ENCODE results near the gene CPNE2. TPM values are rescaled to one million over a fixed set of nuclear protein-coding genes. Genes with fewer than 3 reads are reported as not detected.

CPNE2 gene
- total RNA-seq, 1 experiment from 2014 or later = 5.1 TPM

GRCh38 chr16:57163842-57164241 lies 71.5 kb downstream of the CPNE2 start:
- Histone ChIP-seq H3K4me3 (ENCODE audit: low read length) (no peak overlapping the region), H3K4me1 (ENCODE audit: low read length) (no peaks in the 10 kb centered on the region), H3K36me3 (ENCODE audit: insufficient read depth, low read length) (peaks cover 59% of the 10 kb centered on the region), H4K20me1 (ENCODE audit: insufficient read depth, low read depth, low read length) (no peaks in the 10 kb centered on the region), H3K9me2 (replicated peaks; ENCODE audit: insufficient read depth, low read length) (no peaks in the 10 kb centered on the region), H3K27me3 (ENCODE audit: low read length) (no peaks in the 10 kb centered on the region), H3K9me3 (ENCODE audit: low read length) (no peaks in the 10 kb centered on the region), H3K4me2 (ENCODE audit: low read depth, low read length, poor library complexity, severe bottlenecking) (no peak overlapping the region), H3K9ac (ENCODE audit: low read length) (no peak overlapping the region), H3K27ac (ENCODE audit: low read length) (no peak overlapping the region), H3K79me2 (ENCODE audit: low read length) (peaks cover 10% of the 10 kb centered on the region; the same call in 1 of the 2 replicates), H2AFZ (ENCODE audit: low read length) (no peak overlapping the region)
- DNase-seq = no peak

- Histone ChIP-seq H3K79me2 (ENCODE audit: low read length) (peaks cover 4% of the 10 kb centered on the region; the same call in 1 of the 2 replicates), H3K9me2 (replicated peaks; ENCODE audit: insufficient read depth, low read length) (no peaks in the 10 kb centered on the region), H3K9me3 (ENCODE audit: low read length) (no peaks in the 10 kb centered on the region), H3K4me1 (ENCODE audit: low read length) (no peaks in the 10 kb centered on the region), H3K27ac (ENCODE audit: low read length) (no peak overlapping the region), H3K9ac (ENCODE audit: low read length) (no peak overlapping the region), H3K4me2 (ENCODE audit: low read depth, low read length, poor library complexity, severe bottlenecking) (no peak overlapping the region), H3K4me3 (ENCODE audit: low read length) (no peak overlapping the region), H3K36me3 (ENCODE audit: insufficient read depth, low read length) (peaks cover 57% of the 10 kb centered on the region), H4K20me1 (ENCODE audit: insufficient read depth, low read depth, low read length) (no peaks in the 10 kb centered on the region), H3K27me3 (ENCODE audit: low read length) (no peaks in the 10 kb centered on the region), H2AFZ (ENCODE audit: low read length) (no peak overlapping the region)
- DNase-seq = no peak
Observed at GRCh38 chr16:57165483-57165882, 73.1 kb downstream of the CPNE2 start.

GRCh38 chr16:57165938-57166337 lies 73.6 kb downstream of the CPNE2 start:
- peaks cover 55% of the 10 kb centered on the region for H3K36me3 ChIP-seq (ENCODE audit: insufficient read depth, low read length)

GRCh38 chr16:57166451-57166850 lies 74.1 kb downstream of the CPNE2 start:
- no peak for DNase-seq
- no peak overlapping the region for H3K4me2 ChIP-seq (ENCODE audit: low read depth, low read length, poor library complexity, severe bottlenecking)
- H3K4me3 ChIP-seq (ENCODE audit: low read length) = no peak overlapping the region
- H4K20me1 ChIP-seq (ENCODE audit: insufficient read depth, low read depth, low read length) = no peaks in the 10 kb centered on the region
- no peak overlapping the region for H2AFZ ChIP-seq (ENCODE audit: low read length)
- H3K9ac ChIP-seq (ENCODE audit: low read length) = no peak overlapping the region
- H3K9me2 ChIP-seq (replicated peaks; ENCODE audit: insufficient read depth, low read length) = no peaks in the 10 kb centered on the region
- H3K36me3 ChIP-seq (ENCODE audit: insufficient read depth, low read length) = peaks cover 55% of the 10 kb centered on the region
- peaks cover 4% of the 10 kb centered on the region; the same call in 1 of the 2 replicates for H3K79me2 ChIP-seq (ENCODE audit: low read length)
- no peak overlapping the region for H3K27ac ChIP-seq (ENCODE audit: low read length)
- H3K27me3 ChIP-seq (ENCODE audit: low read length) = no peaks in the 10 kb centered on the region
- H3K4me1 ChIP-seq (ENCODE audit: low read length) = no peaks in the 10 kb centered on the region
- H3K9me3 ChIP-seq (ENCODE audit: low read length) = no peaks in the 10 kb centered on the region

More at GRCh38 chr16:57165938-57166337, 73.6 kb downstream of the CPNE2 start:
- Histone ChIP-seq H4K20me1 (ENCODE audit: insufficient read depth, low read depth, low read length) (no peaks in the 10 kb centered on the region), H3K4me3 (ENCODE audit: low read length) (no peak overlapping the region), H3K4me2 (ENCODE audit: low read depth, low read length, poor library complexity, severe bottlenecking) (no peak overlapping the region), H2AFZ (ENCODE audit: low read length) (no peak overlapping the region), H3K9me3 (ENCODE audit: low read length) (no peaks in the 10 kb centered on the region), H3K9ac (ENCODE audit: low read length) (no peak overlapping the region), H3K79me2 (ENCODE audit: low read length) (peaks cover 4% of the 10 kb centered on the region; the same call in 1 of the 2 replicates), H3K4me1 (ENCODE audit: low read length) (no peaks in the 10 kb centered on the region), H3K9me2 (replicated peaks; ENCODE audit: insufficient read depth, low read length) (no peaks in the 10 kb centered on the region), H3K27me3 (ENCODE audit: low read length) (no peaks in the 10 kb centered on the region), H3K27ac (ENCODE audit: low read length) (no peak overlapping the region)
- no peak for DNase-seq

GRCh38 chr16:57166951-57167350 lies 74.6 kb downstream of the CPNE2 start:
- no peaks in the 10 kb centered on the region for H3K9me2 ChIP-seq (replicated peaks; ENCODE audit: insufficient read depth, low read length)
- no peaks in the 10 kb centered on the region for H3K9me3 ChIP-seq (ENCODE audit: low read length)
- H3K4me3 ChIP-seq (ENCODE audit: low read length) = no peak overlapping the region
- H3K27ac ChIP-seq (ENCODE audit: low read length) = no peak overlapping the region
- H4K20me1 ChIP-seq (ENCODE audit: insufficient read depth, low read depth, low read length) = no peaks in the 10 kb centered on the region
- no peak for DNase-seq
- H3K4me1 ChIP-seq (ENCODE audit: low read length) = no peaks in the 10 kb centered on the region
- no peak overlapping the region for H2AFZ ChIP-seq (ENCODE audit: low read length)
- peaks cover 60% of the 10 kb centered on the region for H3K36me3 ChIP-seq (ENCODE audit: insufficient read depth, low read length)
- no peak overlapping the region for H3K4me2 ChIP-seq (ENCODE audit: low read depth, low read length, poor library complexity, severe bottlenecking)
- peaks cover 4% of the 10 kb centered on the region; the same call in 1 of the 2 replicates for H3K79me2 ChIP-seq (ENCODE audit: low read length)
- H3K27me3 ChIP-seq (ENCODE audit: low read length) = no peaks in the 10 kb centered on the region
- H3K9ac ChIP-seq (ENCODE audit: low read length) = no peak overlapping the region

GRCh38 chr16:57167538-57167937 lies 75.2 kb downstream of the CPNE2 start:
- Histone ChIP-seq H3K27me3 (ENCODE audit: low read length) (no peaks in the 10 kb centered on the region), H3K9me3 (ENCODE audit: low read length) (no peaks in the 10 kb centered on the region), H4K20me1 (ENCODE audit: insufficient read depth, low read depth, low read length) (no peaks in the 10 kb centered on the region), H3K9ac (ENCODE audit: low read length) (no peak overlapping the region), H3K4me1 (ENCODE audit: low read length) (no peaks in the 10 kb centered on the region), H3K4me3 (ENCODE audit: low read length) (no peak overlapping the region), H3K27ac (ENCODE audit: low read length) (no peak overlapping the region), H2AFZ (ENCODE audit: low read length) (no peak overlapping the region), H3K79me2 (ENCODE audit: low read length) (peaks cover 4% of the 10 kb centered on the region; the same call in 1 of the 2 replicates), H3K9me2 (replicated peaks; ENCODE audit: insufficient read depth, low read length) (no peaks in the 10 kb centered on the region), H3K4me2 (ENCODE audit: low read depth, low read length, poor library complexity, severe bottlenecking) (no peak overlapping the region), H3K36me3 (ENCODE audit: insufficient read depth, low read length) (peaks cover 66% of the 10 kb centered on the region)
- no peak for DNase-seq

GRCh38 chr16:57167953-57168352 lies 75.6 kb downstream of the CPNE2 start:
- no peaks in the 10 kb centered on the region for H4K20me1 ChIP-seq (ENCODE audit: insufficient read depth, low read depth, low read length)
- DNase-seq = peak; percentile 78
- H3K36me3 ChIP-seq (ENCODE audit: insufficient read depth, low read length) = peaks cover 70% of the 10 kb centered on the region
- no peaks in the 10 kb centered on the region for H3K27me3 ChIP-seq (ENCODE audit: low read length)
- H2AFZ ChIP-seq (ENCODE audit: low read length) = no peak overlapping the region
- no peak overlapping the region for H3K4me2 ChIP-seq (ENCODE audit: low read depth, low read length, poor library complexity, severe bottlenecking)
- no peak overlapping the region for H3K4me3 ChIP-seq (ENCODE audit: low read length)
- H3K9me2 ChIP-seq (replicated peaks; ENCODE audit: insufficient read depth, low read length) = no peaks in the 10 kb centered on the region
- no peaks in the 10 kb centered on the region for H3K9me3 ChIP-seq (ENCODE audit: low read length)
- H3K4me1 ChIP-seq (ENCODE audit: low read length) = no peaks in the 10 kb centered on the region
- no peak overlapping the region for H3K9ac ChIP-seq (ENCODE audit: low read length)
- no peak overlapping the region for H3K27ac ChIP-seq (ENCODE audit: low read length)
- H3K79me2 ChIP-seq (ENCODE audit: low read length) = peaks cover 4% of the 10 kb centered on the region; the same call in 1 of the 2 replicates

GRCh38 chr16:57169327-57169726 lies 76.9 kb downstream of the CPNE2 start:
- H3K27me3 ChIP-seq (ENCODE audit: low read length) = no peaks in the 10 kb centered on the region
- H3K4me3 ChIP-seq (ENCODE audit: low read length) = no peak overlapping the region
- no peaks in the 10 kb centered on the region for H3K4me1 ChIP-seq (ENCODE audit: low read length)
- no peaks in the 10 kb centered on the region for H3K9me3 ChIP-seq (ENCODE audit: low read length)
- H3K9ac ChIP-seq (ENCODE audit: low read length) = no peak overlapping the region
- H3K4me2 ChIP-seq (ENCODE audit: low read depth, low read length, poor library complexity, severe bottlenecking) = no peak overlapping the region
- no peaks in the 10 kb centered on the region for H3K9me2 ChIP-seq (replicated peaks; ENCODE audit: insufficient read depth, low read length)
- H3K27ac ChIP-seq (ENCODE audit: low read length) = no peak overlapping the region
- H3K36me3 ChIP-seq (ENCODE audit: insufficient read depth, low read length) = peaks cover 60% of the 10 kb centered on the region
- no peak for DNase-seq
- no peak overlapping the region for H2AFZ ChIP-seq (ENCODE audit: low read length)
- H4K20me1 ChIP-seq (ENCODE audit: insufficient read depth, low read depth, low read length) = no peaks in the 10 kb centered on the region
- H3K79me2 ChIP-seq (ENCODE audit: low read length) = peaks cover 4% of the 10 kb centered on the region; the same call in 1 of the 2 replicates

Data from Karpas-422 (cell line).